ENCODE results near the gene STX1A.
"Not testable (repeated sequence)": the region's sequence is repeated elsewhere in the genome, so short reads cannot be mapped to it uniquely, and the experiment has no call there.

Gene STX1A

DNA sequence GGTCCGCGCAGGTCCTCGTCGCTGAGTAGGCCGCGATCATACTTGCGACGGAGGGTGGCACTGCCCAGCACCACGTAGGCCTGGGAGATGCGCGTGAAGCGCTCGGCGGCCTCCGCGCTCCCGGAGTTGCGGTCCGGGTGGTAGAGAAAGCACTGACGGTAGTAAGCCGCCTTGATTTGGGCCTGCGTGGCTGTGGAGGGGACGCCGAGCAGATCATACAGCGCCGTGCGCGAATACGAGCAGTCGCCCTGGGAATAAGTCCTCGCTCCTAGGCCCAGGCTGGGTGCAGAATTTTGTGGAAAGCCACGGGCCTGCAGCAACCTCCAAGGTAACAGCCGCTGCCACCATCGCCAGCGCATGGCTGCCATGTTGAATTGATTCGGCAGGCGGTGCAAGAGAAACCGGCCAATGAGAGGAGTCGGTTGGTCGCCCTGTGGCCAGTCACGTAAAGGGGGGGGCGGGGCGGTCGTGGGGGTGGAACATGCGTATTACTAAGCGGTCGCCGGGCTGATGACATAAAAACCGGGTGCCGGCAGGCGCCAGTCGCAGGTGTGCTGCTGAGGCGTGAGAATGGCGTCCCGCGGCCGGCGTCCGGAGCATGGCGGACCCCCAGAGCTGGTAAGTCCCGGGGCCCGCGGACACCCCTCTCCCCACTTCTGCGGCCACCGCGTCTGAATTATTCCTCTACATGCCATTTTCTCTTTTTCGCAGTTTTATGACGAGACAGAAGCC, 36.2 kb downstream of the STX1A start, which contains the start of the genes BUD23 and DNAJC30:
BUD23 (plus strand) TSS at position 542 of the 732 bp plus-strand sequence; CDS start at position 571, 29 bp downstream.
DNAJC30 (minus strand) TSS at position 398 of the 732 bp plus-strand sequence; CDS start at position 368, 30 bp downstream.
- DNase-seq (ENCODE audit: low read depth): peak; percentile 94

DNA sequence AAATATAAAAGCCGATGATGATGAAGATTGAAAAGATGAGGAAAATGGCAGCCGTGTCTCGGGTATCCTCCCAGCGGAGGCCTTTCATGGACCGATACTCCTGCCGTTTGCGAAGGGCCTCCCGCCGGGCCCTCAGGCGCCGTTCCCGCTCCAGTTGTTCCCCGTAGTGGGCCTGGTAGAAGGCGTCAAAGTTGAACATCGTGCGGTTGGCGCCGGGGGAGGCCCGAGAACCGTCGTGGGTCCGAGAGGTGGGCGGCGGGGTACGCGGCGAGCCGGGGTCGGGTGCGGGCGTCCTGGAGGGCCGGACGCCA, 36.8 kb downstream of the STX1A start:
- DNase-seq (ENCODE audit: low read depth): no peak

DNA sequence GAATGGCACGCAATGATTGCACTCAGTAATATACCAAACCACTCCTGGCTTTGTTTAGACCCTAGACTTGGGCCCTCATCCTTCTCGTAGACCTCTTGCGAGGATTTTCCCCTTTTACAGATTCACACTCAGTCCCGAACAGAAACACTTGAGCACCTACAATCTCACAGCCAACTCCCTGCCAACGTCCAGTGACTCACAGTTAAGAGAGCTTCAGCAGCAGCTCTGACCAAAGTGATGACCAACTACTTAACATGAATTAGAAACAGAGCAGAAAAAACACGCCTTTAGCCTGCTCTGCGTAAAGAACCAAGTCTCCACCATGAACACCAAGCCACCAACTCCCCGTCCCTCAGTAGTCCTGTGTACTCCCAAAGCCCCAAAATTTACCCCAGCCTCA, 38.4 kb downstream of the STX1A start:
- no peak for DNase-seq (ENCODE audit: low read depth)

DNA sequence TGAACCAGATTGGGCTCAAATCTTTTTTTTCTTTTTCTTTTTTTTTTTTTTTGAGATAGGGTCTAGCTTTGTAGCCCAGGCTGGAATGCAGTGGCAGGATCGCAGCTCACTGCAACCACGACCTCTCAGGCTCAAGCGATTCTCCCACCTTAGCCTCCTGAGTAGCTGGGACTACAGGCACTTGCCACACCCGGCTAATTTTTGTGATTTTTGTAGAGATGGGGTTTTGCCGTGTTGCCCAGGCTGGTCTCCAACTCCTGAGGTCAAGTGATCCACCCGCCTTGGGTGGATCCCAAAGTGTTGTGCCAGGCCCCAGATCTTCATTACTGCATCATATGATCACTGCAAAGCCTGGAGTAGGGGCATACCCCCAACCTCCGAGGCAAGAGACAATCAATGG, 39.0 kb downstream of the STX1A start:
- DNase-seq (ENCODE audit: low read depth): no peak

DNA sequence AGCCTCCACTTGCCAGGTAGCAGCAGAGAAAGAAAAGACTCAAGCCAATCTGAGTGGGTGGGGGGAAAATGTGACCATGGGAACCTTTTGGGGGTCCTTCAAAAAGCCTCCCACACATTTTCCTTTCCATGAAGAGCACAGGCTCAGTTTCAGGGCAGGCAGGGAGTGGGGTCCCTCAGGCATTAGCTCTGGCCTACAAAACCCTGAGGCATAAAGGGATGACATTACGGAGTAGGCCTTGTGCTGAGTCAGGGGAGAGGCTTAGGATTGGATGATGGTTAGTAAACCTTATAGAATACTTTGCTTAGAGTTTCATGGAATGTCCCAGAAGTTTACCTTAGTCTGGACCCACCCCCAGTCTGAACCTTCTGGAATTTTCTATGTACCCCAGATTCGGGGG, 39.8 kb downstream of the STX1A start:
- DNase-seq (ENCODE audit: low read depth): no peak

DNA sequence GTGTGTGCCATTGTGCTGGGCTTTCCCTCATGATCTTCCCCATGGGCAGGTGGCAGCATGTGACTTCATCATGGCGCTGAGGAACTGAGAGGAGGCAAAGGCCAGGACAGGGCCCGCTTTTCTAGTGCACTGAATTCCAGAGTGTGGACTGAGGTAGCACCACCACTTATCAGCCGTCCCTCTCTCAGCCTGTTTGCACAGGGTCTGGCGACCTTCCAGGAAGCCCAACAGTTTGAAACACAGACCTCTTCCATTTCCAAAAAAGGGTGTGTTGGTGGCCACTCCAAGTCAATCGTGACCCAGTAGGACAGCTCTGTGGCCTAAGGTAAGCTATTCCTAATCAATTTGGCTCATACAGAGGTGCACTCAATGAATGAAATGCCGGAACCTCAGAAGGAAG, 40.6 kb downstream of the STX1A start:
- no peak for DNase-seq (ENCODE audit: low read depth)

DNA sequence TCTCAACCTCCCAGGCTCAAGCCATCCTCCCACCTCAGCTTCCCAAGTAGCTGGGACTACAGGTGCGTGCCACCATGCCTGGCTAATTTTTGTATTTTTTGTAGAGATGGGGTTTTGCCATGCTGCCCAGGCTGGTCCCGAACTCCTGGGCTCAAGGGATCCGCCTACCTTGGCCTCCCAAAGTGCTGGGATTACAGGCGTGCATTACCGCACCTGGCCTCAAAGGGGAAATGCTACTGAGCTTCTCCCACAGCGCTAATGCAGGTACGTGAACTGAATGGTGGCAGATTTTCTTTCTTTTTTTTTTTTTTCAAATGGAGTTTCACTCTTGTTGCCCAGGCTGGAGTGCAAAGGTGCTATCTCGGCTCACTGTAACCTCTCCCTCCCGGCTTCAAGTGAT, 43.4 kb downstream of the STX1A start:
- DNase-seq (ENCODE audit: low read depth): not testable (repeated sequence)

DNA sequence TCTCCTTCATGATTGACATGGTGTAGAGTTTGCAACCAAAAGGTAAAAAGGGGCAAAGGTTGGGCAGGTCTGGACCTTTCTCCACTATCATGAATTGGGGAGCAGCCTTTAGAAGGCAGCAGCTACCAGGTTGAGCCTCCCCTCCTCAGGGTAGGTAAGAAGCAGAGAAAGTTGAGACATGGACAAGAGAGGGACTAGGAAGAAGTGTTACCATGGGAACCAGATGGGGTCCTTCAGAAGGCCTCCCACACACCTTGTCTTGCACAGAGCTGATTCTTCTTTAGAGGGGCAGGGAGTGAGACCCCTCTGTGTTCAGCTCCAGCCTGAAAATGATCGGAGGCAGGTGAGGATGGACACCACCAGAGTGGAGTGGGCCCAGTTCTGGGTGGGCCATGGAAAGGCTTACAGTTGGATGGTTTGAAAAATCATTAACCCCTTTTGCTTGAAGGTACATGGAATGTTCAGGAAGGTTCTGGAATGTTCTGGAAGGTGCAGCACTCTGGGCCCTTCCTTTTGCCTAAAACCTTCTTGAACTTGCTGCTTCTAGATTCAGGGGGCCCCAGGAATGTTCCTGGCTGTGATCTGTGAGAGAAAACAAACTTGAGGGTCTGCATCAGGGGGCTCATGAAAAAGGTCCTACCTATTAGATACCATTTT, 44.9 kb downstream of the STX1A start:
- DNase-seq (ENCODE audit: low read depth): no peak

DNA sequence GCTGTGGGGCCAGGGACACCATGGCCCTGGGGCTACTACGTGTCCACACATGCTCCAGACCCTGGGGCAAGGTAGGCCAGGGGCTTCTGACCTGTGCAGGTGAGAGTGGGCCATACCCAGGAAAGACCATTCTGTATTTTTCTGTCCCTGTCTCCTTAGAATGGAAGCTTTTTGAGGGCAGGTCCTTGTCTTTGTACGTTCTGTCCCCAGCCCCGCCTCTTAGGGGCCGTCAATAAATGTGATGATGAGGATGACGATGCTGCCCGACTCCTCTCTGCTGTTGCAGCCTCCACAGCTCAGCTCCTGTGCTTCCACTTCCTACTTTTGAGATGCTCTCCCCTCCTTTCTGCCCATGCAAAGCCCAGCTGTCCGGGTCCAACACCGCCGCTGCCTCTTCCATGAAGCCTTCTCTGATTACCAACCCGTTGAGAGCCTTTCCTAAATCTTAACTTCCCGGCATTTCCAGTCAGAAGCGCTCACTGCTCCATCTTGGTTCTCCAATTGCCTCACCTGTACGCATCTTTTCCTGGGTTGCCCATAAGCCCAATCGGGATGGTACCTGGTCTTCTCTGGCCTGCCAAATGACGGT, 47.5 kb downstream of the STX1A start:
- no peak for DNase-seq (ENCODE audit: low read depth)

DNA sequence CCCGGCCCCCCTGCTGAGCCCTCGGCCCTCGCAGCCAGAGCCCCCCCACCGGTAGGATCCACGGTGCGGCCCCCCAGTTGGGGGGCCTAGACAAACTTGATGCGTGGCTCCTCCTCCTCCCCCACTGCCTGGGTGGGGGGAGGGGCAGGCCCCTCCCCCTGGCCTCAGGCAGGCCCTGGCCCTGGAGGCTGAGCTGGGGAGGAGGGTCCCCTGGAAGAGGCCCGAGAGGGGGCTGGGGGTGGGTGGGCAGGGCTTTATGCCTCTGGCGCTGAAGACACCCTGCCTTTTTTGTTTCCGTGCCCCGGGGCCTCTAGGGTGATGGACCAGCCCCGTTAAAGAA, 48.2 kb downstream of the STX1A start:
- DNase-seq (ENCODE audit: low read depth): no peak

DNA sequence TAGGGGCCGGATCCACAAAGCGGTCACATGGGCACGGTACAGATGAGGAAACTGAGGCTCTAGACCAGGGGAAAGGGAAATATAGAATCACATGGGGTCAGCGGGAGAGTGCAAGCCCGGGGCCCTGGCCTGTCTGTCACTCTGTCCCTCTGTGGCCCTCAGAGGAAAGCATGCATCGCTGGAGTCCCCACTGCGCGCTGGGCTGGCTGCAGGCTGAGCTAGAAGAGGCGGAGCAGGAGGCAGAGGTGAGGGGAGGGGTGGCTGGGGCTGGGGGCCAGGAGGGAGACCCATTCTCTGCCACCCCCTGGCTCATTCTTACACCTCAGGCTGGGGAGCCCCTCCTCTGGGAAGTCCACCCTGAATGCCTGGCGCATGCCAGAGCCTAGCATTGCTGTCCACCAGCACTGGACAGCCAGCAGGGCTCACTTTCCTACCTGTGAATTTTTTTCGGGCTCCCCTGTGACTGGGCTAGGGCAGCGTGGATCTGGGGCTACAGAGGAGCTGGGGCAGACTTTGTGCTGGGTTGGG, 49.5 kb downstream of the STX1A start:
- no peak for DNase-seq (ENCODE audit: low read depth)

DNA sequence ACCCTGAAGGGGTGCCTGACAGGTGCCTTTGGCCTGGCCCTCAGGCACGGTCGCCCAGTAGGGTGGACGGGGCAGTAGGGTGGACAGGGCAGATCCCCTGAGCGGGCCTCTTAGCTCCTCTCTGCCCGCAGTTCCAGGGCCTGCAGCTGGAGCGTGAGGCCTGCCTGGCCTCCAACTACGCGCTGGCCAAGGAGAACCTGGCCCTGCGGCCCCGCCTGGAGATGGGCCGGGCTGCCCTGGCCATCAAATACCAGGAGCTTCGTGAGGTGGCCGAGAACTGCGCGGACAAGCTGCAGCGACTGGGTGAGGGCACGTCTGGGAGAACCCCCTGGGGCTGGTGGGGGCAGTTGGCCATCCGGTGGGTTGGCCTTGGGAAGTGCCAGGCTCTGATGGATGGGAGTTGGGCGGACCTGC, 50.2 kb downstream of the STX1A start:
- DNase-seq (ENCODE audit: low read depth): no peak

DNA sequence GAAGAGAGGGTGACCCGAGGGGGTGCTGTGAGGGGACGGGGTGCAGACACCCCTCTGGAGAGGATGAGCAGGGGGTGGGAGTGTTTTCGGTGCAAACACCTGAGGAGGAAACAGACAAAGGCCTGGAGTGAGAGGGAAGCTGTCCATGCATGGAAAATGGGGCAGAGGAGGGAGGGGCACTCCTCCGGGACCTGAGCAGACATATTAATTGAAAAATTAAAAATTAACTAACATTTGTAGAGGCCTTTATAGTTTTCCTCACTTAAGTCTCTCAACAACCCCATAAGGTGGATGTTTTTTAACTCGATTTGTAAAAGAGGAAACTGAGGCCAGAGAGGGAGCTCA, 50.6 kb downstream of the STX1A start:
- no peak for DNase-seq (ENCODE audit: low read depth)

DNA sequence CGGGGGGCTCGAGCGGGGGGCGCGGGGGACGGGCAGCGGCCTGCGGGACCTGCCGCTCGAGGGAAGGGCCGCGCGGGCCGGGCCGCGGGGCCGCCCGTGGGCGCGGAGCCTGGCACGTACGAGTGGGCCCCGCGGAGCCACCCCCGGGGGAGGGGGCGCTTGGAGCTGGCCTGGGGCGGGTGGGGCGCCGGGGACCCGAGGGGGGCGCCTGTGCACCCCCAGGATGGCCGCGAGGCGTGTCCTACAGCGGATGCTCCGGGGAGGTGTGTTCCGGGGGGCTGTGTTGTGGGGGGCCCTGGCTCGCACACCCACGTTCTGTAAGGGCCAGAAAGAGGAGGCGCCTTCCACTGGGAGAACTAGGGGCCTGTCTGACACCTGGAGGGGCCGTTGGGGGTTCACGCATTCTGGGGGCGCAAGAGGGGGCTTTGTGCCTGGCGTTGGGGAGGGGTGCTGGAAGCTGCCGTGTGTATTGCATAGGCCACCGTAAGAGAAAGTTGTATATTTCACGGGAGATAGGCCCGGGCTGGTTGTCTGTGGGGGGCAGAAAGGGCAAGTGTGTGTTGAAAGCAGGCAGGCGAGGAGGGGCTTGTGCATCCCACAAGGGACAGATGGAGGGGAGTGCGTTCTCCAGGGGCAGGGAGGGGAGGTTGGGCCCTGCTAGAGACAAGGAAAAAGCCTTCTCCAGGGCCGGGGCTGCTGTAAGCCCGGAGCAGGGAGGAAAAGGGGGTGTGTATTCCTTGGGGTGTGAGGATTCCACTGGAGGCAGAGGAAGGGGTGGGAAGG, 51.2 kb downstream of the STX1A start:
- no peak for DNase-seq (ENCODE audit: low read depth)

DNA sequence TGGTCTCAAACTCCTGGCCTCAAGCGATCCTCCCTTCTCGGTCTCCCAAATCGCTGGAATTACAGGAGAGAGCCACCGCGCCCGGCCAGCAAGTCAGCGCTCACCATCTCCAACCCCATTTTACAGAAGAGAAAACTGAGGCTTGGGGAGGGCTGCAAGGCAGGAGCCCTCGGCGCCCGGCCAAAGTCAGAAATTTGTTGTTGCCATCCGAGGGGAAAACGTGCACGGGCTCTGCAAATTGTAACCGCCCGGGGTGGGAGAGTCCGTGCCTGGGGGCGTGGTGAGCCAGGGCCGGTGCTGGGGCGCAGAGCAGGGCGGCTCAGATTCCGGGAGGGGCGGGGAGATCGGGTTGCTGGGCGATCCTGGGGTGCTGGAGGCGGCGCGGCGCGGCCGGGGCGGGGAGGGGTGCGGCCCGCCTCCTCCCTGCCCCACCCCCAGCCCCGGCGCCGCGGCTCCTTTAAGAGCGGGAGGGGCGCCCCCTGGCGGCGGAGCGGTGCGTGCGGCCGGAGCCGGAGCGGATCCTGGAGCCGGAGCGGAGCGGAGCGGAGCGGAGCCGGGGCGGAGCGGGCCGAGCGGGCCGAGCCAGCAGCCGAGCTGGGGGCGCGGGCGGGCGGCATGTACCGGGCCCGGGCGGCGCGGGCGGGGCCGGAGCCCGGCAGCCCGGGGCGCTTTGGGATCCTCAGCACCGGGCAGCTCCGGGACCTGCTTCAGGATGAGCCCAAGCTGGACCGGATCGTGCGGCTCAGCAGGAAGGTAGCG, 51.9 kb downstream of the STX1A start, which contains the start of gene VPS37D:
VPS37D (plus strand) TSS at position 488 of the 759 bp plus-strand sequence; CDS start at position 616, 128 bp downstream.
- peak; percentile 85 for DNase-seq (ENCODE audit: low read depth)

DNA sequence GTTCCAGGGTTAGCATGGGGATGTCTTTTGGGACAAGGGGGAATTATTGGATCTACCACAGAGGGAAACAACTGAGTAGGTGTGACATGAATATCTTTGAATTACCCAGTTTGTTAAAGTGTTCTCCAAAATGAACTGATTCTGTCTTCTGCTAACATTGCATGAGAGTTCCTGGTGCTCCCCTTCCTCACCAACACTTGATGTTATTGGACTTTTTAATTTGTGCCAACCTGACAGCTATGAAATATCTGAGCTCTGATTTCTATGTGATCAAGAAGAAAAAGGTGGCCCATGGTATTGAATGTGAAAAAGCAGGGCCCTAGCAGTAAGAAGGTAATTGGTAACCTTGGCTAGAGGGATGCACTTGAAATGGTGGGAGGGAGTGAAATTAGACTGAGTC, 56.4 kb downstream of the STX1A start:
- no peak for DNase-seq (ENCODE audit: low read depth)

DNA sequence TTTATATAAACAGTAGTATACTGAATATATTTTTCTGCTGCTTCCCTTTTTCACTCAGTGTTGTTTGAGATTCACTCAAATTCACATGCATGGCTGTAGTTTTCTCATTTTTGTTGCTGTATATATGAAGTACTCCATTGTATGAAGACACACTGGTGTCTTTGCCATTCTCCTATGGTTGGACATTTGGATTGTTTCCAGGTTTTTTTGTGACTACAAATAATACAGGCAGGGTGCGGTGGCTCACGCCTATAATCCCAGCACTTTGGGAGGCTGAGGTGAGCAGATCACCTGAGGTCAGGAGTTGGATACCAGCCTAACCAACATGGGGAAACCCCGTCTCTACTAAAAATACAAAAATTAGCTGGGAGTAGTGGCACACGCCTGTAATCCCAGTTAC, 58.9 kb downstream of the STX1A start:
- DNase-seq (ENCODE audit: low read depth): not testable (repeated sequence)

DNA sequence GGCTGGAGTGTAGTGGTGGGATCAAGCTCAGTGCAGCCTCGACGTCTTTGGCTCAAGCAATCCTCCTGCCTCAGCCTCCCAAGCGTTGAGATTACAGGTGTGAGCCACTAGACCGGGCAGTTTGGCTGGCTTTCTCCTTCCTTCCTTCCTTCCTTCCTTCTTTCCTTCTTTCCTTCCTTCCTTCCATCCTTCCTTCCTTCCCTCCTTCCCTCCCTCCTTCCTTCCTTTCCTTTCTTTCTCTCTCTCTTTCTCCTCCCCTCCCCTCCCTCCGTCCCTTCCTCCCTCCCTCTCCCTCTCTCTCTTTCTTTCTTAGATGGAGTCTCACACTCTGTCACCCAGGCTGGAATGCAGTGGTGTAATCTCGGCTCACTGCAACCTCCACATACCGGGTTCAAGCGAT, 59.5 kb downstream of the STX1A start:
- no peak for DNase-seq (ENCODE audit: low read depth)

DNA sequence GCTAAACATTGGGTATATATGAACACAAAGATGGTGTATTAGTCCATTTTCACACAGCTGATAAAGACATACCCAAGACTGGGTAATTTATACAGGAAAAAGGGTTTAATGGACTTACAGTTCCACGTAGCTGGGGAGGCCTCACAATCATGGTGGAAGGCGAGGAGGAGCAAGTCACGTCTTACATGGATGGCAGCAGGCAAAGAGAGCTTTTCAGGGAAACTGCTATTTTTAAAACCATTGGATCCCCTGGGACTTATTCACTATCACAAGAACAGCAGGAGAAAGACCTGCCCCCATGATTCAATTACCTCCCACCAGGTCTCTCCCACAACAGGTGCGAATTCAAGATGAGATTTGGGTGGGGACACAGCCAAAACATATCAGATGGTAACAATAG, 64.2 kb downstream of the STX1A start:
- not testable (repeated sequence) for DNase-seq (ENCODE audit: low read depth)

DNA sequence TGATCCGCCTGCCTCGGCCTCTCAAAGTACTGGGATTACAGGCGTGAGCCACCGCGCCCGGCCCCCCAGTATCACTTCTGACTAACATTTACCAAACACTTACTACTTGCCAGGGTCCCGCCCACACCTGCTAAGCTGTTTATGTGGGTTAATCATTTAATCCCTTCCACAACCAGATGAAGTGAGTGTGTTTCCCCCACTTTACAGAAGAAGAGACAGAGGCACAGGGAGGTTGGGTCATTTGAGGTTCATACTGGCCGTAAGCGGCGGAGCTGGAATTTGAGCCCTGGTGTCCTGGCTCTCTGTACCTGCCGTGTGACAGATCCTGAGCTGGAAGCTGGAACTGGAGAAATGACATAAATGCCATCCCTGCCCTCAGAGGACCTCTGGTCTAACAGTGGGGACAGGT, 66.9 kb downstream of the STX1A start:
- no peak for DNase-seq (ENCODE audit: low read depth)

DNA sequence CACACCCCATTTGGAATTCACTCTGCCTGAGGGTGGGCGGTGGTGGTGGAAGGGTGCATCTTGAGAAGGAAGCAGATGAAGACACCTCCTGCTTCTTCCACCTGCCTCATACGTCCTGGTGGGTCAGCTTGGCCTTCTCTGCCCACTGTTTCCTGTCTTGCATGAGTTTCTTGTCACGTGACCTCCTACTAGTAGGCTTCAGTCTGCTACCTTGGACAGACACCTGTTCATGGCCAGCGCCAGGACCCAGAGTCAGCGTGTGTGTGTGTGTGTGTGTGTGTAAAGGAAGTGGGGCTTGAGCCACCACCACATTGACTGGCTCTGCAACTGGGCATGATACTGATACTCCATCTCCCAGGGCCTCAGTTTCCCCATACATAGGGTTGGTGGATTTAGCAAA, 68.9 kb downstream of the STX1A start:
- DNase-seq (ENCODE audit: low read depth): no peak

DNA sequence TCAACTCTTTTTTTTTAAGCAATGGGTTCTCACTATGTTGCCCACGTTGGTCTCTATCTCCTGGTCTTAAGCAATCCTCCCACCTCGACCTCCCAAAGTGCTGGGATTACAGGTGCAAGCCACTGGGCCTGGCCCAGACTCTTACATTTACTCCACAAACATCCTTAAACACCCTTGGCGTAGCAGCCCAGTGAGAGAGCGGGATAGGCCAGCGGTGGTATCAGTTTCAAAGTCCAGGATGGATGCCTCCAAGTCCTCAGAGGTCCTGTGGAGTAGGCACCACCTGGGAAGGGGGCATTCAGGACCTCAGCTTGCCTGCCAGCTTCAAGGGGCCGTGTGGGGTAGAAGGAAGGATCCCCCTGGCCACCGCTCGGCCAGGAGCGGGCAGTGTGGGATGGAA, 69.9 kb downstream of the STX1A start:
- DNase-seq (ENCODE audit: low read depth): no peak
